ENCODE data around the gene ERC2.

ERC2 gene

DNA sequence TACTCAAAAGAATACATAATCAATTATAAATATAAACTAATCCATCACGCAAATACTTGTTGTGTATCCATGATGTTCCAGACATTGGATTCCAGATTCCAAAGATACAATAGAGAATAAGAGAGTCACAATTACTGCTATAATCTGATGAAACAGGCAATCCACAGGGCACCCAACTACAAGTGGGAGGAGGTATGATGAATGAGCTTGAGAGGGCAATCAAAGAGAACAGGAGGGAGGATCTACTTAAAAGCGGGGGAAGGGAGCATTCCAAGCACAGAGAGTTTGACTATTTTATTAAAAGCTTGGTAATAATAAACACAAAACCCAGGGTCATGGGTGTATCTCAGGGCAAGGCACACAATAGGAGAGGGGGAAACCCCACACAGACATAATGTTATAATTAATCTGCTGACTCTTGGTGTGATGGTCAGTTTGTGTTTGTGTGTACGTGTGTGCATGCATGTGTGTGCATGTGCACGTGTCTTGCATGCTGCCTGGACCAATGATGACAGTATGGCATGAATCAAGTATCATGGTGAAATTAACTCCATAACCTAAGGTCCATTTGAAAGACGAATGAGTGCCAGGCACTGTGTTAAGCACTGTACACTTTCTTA, 655.8 kb downstream of the ERC2 start:
- DNase-seq, result no peak

DNA sequence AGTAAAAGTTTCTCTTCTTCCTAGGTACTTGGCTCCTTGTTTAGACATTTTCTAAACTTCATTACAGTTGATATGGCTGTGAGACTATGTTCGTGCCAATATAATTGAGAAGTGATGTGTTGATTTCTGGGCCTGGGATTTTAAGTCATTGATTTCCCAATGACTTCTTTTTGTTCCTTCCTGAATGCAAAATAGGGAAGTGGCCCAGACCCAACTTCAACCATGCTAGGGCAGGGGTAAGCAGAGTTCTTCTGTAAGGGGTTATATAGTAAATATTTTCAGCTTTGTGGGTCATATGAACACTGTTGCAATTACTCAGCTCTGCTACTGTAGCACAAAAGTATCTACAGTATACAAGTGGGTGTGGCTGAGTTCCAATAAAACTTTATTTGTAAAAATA, 661.1 kb downstream of the ERC2 start:
- no peak for DNase-seq

DNA sequence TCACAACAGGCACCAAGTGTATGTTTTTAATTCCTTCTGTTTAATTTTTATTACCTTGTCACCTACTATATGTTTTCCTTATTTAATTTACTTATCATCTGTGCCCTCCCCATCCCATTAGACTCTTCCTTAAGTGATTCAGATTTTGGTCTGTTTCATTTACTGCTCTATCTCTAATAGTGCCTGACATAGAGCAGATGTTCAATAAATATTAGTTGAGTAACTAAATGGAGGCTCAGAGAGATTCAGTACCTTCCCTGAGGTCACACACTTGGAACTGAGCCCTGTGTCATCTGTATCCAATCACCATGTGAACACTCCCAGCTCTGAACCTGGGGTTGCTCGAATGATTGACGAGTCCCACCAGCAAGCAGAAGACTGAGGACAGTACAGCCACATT, 663.1 kb downstream of the ERC2 start:
- no peak for DNase-seq

DNA sequence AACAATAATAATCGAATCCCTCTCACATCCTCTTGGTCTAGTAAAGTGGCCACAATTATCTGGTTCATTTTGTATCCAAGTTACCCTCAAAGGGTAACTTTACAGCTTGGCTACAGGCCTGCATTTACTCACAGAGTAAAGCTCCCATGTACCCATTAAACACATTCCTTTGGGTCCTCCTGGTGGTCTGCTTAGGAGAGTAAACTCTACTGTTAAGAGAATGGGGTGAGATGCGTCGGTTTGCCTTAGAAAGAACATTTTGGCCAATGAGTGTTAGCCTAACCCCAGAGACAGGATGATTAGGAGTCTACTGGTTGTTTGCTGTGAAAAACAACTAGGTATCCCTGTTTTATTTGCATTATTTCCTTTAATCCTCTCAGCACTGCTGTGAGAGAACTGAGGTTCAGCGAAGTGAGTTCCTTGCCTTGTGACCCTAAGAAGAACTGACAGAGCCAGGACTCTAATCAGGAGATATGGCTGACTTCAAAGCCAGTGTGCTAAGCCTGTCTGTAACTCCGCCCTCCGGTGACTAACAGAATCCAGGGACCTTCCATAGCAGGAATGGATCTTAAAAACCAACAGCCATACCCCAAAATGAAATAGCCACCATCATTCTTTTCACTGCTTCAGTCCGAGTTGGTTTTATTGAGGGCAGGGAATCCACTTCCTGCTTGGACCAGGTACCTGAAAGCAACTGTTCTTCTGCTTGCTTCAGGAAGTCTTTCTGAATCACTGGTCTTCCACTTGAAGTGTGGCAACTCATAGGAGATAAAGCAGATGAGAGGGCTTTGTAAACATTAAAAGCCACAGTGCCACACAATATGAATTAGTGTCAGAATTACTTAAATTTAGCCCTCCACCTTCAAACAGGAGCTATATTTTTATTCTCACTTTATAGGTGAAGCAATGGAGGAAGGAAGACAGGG, 663.8 kb downstream of the ERC2 start:
- no peak for DNase-seq

DNA sequence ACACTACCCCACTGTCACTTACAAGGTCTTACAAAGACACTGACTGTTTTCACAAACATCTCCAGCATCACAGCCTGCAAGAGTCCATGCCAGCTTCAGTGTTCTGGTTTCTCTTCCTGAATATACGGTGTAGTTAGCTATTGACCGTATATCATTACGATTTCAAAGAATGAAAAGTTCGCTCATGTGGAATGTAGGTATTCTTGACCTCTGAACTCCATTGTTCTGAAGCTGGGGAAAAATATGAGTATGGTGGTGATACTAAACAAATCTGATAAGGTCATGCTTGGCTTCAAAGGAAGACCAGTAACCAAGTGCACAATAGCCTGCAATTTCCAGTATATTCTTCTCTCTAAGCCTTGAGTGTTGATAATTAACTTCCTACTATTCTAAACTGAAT, 665.5 kb downstream of the ERC2 start:
- no peak for DNase-seq

DNA sequence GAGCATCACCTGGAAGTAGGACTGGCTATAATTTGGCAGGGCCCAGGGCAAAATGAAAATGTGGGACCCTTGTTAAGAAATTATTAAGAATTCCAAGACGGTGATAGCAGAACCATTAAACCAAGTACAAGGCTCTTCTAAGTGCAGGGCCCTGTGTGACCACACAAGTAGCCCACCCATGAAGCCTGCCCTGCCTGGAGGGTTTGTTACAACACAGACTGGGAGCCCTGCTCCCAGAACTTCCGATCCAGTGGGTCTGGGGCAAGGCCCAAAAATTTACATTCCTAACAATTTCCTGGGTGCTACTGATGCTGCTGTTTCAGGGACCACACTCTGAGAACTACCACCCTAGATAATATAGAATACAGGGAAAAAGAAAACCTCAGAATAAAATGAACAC, 666.6 kb downstream of the ERC2 start:
- DNase-seq, result no peak

DNA sequence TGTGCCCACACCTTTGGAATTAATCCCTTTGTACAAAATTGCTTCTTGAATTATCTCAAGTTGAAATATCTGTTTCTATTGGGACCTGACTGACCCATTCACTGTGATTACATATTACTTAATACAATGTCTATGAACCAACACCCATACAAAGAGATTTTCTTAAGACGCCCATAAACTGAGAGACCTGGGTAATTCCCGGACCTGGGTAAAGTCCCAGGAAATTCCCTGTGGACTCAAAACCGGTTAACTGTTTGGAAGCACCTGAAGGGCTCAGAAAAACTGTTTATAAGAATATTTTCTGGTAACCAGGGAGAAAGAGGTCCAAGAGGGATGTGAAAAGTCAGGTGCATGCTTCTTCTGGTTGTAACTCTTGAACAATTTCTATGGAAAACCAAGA, 667.2 kb downstream of the ERC2 start:
- no peak for DNase-seq

DNA sequence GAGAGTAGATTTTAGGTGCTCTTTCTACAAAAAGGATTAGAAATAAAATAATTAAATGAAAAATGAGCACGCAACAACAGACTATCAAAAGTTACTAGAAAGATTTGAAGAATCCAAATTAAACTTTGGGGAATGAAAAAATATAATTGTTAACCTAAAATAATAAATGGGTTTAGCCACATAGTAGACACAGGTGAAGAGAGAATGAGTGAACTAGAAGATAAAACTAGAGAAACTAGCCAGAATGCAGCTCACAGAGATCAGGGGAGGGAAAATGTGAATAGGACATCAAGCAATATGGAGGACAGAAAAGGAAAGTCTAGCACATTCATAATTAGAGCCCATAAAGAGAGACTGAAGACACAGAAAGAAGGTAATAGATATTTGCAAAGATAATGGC, 670.5 kb downstream of the ERC2 start:
- DNase-seq, result no peak

DNA sequence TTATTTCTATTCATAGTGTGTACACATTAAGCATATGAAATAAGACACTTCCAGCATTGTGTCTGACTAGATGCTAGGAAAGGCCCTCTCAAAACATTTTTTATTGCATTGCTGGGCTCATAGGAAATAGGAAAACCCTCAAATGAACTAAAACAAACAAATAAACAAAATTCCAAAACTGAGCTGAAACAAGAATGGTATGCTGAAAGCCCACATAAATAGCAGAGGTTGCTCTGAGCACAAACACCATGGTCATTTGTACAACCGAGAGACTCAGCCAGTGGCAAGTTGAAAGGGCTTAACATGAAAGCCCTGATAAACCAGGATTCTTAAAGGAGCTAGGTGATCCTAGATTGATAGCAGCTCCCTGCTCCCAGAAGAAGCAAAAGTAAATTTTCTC, 671.2 kb downstream of the ERC2 start:
- DNase-seq, result no peak

DNA sequence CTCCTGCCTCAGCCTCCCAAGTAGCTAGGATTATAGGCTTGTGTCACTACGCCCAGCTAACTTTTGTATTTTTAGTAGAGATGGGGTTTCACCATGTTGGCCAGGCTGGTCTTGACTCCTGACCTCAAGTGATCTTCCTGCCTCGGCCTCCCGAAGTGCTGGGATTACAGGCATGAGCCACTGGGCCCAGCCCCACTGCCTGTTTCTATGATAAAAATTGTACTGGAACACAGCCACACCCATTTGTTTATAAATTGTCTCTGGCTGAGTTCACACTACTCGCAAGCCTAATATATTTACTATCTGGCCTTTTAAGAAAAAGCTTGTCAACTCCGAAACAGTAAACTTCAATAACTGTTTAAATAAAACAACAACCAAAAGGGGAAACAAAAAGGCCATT, 671.7 kb downstream of the ERC2 start:
- no peak for DNase-seq

DNA sequence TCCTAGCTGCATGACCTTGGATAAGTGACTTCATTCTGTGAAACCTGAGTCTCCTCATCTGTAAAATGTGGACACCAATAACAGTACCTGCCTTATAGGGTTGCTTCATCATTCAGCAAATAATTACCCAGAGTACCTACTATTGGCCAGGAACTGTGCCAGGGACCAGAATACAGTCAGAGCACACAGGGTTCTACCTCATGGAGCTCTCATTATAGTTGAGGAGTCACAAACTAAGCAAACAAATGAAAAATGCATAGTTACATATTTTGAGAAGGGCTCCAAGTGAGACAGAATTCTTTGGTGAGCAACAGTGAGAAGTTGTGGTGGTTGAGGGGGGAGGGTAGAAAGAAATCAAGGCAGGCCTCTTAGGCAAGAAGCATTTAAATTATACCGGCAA, 672.5 kb downstream of the ERC2 start:
- no peak for DNase-seq

DNA sequence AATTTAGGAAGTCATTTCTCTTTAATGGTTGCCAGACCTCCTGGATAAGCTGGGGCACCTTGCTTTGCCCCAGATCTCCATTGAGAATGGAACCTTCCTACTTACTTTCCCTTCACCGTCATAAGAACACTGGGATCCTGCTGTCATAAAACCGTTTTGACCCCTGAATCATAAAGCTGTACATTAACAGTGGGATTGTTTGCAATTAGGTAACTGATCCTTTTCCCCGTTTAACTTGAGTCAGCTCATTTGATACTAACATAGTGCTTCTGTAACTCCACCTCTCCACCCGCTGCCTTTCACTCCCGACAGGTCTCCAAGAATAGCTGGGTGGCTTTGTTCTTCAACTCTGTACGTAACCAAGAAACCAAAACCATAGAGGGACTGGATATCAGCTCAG, 673.0 kb downstream of the ERC2 start:
- no peak for DNase-seq

DNA sequence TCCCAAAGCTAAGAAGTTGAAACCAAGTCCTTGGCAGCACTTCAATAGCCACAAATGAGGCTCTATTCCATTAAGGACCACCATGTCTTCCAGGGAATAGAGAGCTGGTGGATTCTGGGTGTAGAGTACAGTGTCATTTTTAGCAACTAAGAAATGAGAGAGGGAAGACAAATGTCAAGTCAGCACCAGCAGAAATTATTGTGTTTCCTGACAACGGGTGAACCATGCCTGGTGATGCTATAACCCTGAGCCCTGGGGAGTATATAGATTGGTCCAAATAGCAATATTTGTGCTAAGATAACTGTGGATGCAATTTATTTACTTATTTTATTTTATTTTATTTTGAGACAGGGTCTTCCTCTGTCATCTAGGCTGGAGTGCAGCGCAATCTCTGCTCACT, 675.5 kb downstream of the ERC2 start:
- no peak for DNase-seq

DNA sequence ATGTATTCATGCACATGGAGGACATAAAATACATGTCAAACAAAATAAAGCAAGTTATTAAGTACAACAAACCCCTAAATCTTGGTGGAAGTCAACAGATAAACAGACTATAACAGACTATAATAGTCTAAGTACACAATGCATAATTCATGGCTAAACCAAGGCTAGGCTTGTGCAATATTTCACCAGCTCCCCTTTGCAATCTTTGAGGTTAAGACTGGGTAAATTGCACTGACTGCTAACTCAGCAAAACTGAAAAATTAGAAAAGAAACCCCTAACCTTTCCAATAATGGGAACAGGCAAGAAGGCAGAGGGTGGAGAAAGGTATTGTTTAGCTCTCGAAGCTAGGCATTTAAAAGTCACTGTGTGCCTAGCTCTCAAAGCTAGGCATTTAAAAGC, 676.3 kb downstream of the ERC2 start:
- no peak for DNase-seq

DNA sequence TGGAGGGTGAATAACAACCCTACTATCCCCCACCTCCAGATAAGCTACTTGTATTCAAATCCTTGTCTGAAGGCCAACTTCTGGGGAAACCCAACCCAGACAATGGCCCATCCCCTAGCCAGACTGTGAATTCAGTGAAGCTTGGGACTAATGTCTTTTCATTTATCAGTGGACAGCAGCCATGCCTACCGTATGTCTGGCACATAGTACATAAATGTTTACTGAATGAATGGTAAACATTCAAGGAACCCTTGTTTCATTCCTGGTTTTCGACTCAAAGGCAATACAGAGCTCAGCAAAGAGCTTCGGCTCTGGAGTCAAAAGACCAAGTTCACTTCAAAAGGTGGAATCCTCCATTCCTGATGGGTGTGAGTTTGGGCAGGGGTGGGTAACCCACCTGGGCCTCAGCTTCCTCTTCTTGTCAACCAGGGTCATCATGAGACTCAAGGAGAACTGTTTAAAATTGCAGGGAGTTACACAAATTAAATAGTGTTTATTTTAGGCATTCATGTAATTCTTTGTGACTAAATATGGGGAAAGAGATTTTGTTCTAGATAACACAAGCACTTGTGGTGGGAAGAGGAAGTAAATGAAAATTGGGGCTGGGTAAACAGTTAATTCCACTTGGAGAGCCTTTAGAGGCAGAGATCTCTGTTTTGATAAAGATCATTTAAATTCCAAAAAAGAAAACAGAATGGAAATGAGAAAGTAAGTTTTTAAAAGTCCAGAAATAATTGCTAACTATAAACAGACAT, 677.5 kb downstream of the ERC2 start:
- no peak for DNase-seq

DNA sequence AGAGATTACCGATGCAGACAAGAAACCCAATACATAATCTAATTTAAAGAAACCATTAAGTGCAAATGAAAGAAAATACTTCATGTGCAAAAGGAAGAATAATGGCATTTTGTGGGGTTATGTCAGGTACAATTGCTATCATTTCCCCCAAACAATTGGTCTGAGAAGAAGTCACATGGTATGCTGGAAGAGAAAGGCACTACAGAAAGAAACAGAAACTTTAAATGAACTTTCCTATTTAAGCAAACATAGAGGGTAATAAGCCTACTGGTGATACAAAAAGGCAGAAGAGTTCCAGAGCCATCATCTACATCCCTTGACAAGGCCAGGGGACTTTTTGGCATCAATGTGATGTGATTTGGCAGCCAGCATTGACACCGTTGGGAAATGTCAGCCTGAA, 678.8 kb downstream of the ERC2 start:
- no peak for DNase-seq

DNA sequence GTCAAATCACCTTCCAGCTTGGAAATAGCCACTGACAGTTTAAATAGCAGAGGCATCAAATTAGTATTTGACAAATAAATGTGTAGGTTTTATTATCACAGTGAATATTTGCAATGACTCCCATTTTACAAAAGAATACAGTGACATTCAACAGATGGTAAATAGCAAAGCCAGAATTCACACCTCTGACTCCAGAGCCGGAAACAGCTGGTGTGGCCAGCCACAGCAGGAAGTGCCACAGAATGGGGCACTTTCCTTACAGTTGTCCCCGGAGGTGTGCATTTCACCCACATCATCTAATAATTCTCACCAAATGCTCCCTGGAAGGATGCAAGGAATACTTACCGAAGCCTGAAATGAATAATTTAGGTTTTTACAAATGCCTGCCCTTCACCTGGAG, 685.5 kb downstream of the ERC2 start:
- no peak for DNase-seq

DNA sequence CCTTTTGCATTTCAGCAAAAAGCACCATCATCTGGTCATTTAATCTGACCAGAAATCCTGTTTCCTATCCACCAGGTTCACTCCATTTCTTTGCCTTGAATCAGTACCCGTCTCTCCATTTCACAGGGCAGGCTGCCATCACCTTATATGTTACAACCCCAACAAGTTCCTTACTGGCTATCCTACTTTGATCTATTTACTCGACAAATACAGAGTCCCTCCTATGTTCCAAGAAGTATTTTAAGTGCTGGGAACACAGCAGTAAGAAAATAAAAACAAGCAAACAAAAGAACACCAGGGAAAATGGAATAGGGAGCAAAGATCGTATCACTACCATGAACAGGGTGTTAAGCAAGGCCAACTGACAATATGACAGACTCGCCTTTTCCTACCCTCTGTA, 685.9 kb downstream of the ERC2 start:
- no peak for DNase-seq

DNA sequence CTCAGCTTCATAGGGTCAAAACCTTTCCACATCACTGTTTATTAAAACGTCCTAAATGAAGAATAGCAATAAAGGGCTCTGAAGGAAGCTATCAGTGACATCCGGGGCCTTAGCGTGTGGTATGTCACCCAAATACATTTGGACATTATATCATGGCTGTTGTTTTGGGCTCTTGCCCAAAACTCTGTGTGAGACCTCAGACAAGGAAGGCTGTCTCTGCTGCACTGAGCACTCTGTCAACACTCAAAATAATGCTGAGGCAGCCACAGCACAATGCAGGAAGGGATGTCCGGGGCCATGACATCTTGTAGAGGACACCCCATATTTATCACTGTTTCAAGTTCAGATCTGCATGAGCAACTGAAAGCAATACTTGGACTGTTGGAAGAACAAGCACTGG, 687.4 kb downstream of the ERC2 start:
- no peak for DNase-seq

DNA sequence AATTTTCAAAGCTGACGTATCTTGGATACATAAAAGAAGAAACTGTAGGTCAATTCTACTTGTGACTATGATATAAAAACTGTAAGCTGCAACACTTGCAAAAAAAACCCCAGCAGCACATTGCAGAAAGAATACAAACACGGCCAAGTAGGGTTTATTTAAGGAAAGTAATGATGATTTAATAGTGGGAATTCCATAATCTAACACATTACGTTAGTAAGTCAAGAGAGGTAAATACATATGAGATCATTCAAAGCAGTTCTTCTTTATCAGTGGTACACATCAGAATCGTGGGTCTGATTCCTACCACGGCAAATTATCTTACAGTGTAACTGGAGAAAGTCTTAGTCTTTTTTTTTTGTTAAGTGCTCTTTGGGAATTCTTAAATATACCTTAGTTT, 688.7 kb downstream of the ERC2 start:
- no peak for DNase-seq

DNA sequence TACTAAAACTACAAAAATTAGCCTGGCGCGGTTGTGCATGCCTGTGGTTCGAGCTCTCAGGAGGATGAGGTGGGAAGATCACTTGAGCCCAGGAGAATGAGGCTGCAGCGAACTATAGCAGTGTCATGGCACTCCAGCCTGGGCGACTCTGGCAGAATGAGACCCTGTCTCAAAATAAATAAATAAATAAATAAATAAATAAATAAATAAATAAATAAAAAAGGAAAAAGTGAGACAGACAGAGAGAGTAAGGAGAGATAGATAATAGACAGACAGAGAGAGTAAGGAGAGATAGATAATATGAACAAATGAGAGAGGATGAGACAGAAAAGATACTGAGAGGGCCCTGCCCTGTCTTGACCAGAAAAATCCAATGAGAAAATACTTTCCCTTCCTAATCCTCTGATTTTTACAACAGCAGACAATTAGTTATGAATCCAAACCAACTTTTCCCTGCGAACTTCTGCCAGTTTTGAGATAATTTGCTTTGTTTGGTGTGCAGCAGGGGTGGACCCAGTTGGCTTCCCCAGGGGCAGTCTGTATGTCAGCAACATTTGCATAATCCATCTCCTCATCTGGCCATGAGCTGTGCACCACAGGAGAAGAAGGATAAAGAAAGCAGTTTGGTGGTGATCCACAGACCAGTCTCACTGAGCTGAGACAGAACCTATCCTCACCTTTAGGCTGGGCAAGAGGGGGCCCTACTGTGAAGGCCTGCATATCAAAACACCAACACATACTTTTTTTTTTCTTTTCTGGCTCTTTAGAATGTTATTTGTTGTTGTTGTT, 692.7 kb downstream of the ERC2 start:
- no peak for DNase-seq

DNA sequence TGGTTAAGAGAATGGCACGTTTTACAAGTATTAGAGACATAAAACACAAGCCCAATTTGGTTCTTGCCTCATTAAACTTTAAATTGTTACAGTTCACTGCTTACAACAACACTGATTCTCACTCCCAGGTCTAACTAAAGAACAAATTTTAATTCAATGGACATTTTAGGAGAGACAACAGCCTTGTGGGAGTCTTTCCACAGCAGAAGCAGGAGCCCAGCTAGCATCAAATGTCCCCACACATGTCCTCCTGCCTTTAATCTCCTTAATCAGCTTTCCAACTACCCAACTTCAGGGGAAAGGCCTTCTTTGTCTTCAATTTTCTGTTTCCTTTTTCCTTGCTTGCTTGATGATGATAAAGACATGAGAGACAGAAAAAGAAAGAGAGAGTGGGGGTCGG, 693.4 kb downstream of the ERC2 start:
- no peak for DNase-seq

DNA sequence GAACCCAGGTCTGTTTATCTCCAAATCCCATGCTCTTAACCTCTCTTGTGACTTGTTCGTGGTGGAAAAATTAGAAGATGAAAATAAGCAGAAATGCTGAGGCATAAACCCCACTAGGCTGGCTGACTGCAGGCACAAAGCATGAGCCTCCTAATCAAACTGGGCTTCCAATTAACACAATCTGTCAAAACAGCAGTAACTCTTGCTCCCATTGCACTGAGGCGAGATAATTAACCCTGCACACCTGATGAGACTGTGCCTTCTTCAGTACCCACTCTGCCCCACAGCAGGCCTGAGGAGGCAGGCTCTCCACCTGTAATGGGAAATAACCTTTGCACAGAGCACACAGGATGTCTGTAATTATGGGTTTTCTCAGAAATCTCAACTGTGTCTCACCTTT, 696.8 kb downstream of the ERC2 start:
- DNase-seq, result no peak
